ENCODE measurements around the gene SRSF7. TPM values are rescaled to one million over a fixed set of nuclear protein-coding genes. Genes with fewer than 3 reads are reported as not detected.

The SRSF7 gene
- total and polyA plus RNA-seq, 8 donors = 83.3 to 290 (median 228) TPM

DNA sequence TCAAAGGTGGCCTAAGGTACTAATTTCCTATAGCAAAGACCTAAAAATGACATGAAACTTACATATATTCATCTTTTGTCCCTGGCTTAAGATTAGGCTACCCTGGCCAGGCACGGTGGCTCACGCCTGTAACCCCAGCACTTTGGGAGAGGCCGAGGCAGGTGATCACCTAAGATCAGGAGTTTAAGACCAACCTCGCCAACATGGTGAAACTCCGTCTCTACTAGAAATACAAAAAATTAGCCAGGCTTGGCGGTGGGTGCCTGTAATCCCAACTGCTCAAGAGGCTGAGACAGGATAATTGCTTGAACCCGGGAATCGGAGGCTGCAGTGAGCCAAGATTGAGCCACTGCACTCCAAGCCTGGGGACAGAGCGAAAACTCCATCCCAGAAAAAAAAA, 5.9 kb downstream of the SRSF7 start:
- Histone ChIP-seq H3K36me3 (peaks cover 0 to 80% of the 10 kb centered on the region in 2 donors), H3K27ac (no peak overlapping the region), H3K27me3 (no peaks in the 10 kb centered on the region), H3K4me3 (no peak overlapping the region), H3K9me3 (no peaks in the 10 kb centered on the region), H3K4me1 (peaks cover 14 to 71% of the 10 kb centered on the region in 2 donors)
- ATAC-seq (no peak), DNase-seq (no peak)
- TF ChIP-seq, protein P1, sequence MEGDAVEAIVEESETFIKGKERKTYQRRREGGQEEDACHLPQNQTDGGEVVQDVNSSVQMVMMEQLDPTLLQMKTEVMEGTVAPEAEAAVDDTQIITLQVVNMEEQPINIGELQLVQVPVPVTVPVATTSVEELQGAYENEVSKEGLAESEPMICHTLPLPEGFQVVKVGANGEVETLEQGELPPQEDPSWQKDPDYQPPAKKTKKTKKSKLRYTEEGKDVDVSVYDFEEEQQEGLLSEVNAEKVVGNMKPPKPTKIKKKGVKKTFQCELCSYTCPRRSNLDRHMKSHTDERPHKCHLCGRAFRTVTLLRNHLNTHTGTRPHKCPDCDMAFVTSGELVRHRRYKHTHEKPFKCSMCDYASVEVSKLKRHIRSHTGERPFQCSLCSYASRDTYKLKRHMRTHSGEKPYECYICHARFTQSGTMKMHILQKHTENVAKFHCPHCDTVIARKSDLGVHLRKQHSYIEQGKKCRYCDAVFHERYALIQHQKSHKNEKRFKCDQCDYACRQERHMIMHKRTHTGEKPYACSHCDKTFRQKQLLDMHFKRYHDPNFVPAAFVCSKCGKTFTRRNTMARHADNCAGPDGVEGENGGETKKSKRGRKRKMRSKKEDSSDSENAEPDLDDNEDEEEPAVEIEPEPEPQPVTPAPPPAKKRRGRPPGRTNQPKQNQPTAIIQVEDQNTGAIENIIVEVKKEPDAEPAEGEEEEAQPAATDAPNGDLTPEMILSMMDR (IDR thresholded peaks at IDR 0.05) = no peak
- intact Hi-C loops (cut with DNase I) = no loop called here

DNA sequence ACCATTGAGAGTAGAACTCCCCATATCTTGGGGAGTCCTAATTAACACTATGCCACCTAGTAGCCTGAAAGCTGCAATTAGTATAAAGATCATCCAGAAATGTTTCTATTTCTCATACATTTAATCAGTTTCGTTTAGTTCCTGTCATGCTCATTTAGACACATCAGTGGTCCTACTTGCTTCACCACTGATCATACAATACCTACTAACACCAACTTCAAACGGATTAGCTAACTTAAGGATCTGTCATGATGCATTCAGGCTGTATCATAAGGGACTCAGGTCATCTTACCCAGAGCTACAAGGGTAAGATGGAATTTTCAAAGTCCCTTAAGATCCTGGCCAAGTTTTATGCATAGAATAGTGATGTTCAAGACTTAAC, 6.8 kb downstream of the SRSF7 start:
- no peaks in the 10 kb centered on the region for H3K27me3 ChIP-seq
- no peak overlapping the region for H3K27ac ChIP-seq
- H3K36me3 ChIP-seq = peaks cover 0 to 75% of the 10 kb centered on the region in 2 donors
- TF ChIP-seq, protein P1 (IDR thresholded peaks at IDR 0.05) = no peak
- no peaks in the 10 kb centered on the region for H3K9me3 ChIP-seq
- peaks cover 13 to 66% of the 10 kb centered on the region in 2 donors for H3K4me1 ChIP-seq
- intact Hi-C loops (cut with DNase I) = loop anchor here in 1 of 2 donors (5.0 kb wide), 1 partner anchor 432 kb away; no protein-coding TSS in a partner anchor
- ATAC-seq = no peak
- DNase-seq = no peak
- H3K4me3 ChIP-seq = no peak overlapping the region

DNA sequence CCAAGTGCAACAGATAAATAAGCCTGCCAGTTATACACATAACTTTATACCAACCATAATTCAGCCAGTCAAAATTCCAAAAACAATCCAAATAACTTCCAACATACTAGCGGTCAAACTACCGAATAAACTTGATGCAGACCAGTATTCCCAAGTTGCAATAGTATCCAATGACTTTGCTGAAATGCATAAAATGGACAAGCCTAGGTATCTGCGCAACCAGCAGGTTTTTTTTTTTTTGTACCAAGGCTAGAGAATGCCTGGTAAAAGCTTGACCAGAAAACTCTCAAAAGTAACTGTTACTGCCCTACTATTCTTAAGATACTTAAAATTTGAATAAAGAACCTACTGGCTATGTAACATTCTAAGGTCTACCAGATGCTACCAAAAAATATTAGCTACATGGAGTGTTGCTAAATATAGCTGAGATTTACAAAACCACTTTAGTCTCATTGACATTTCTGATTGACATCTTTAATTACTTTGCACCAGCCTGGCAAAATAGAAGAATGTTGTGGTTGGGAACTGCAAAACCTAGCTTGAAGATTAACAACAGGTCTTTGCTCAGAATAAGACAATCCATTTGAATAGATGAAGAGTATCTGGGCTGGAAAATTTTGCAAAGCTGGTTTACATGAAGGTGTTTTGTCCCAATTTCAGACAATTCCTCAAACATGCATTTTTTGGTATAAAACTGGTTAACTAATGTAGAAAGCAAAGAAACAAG, 7.3 kb downstream of the SRSF7 start:
- TF ChIP-seq, protein P1 (IDR thresholded peaks at IDR 0.05) = no peak
- no peaks in the 10 kb centered on the region for H3K9me3 ChIP-seq
- H3K27ac ChIP-seq = no peak overlapping the region
- peaks cover 0 to 70% of the 10 kb centered on the region in 2 donors for H3K36me3 ChIP-seq
- no peak overlapping the region for H3K4me3 ChIP-seq
- H3K4me1 ChIP-seq = peaks cover 7 to 61% of the 10 kb centered on the region in 2 donors
- H3K27me3 ChIP-seq = no peaks in the 10 kb centered on the region
- ATAC-seq (peak; percentile 40), DNase-seq (no peak)
- intact Hi-C loops (cut with DNase I) = loop anchor here in 1 of 2 donors (5.0 kb wide), 1 partner anchor 432 kb away; no protein-coding TSS in a partner anchor

DNA sequence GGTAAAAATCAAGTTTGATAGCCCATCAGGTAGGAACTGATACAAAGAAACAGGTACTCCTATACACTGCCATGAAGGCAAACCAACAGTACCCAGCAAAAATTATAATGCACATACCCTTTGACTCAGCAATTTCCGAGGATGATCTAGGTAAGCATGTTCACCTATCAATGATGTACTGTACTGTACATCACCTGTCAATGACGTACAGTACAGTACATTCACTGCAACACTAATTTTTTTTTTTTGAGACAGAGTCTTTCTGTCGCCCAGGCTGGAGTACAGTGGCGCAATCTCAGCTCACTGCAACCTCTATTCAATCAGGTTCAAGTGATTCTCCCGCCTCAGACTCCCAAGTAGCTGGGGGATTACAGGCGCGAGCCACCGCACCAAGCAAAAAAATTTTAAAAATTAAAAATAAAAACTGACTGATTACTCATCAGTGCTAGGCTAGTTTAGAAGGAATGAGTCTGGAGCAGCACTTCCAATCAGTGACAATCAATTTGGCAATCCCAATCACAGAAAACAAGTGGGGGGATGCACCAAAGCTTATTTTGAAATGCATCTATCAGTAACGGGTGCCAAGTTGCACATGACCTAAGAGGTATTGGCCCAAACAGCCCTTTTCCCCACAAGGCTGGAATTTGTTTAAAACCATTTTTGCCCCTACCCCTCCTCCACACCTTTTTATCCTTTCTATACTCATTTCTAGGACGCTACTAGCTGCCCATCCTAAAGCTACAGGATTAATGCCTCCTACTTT, 8.2 kb downstream of the SRSF7 start:
- ATAC-seq (no peak), DNase-seq (no peak)
- Histone ChIP-seq H3K4me3 (no peak overlapping the region), H3K4me1 (peaks cover 1 to 59% of the 10 kb centered on the region in 2 donors), H3K27me3 (no peaks in the 10 kb centered on the region), H3K9me3 (no peaks in the 10 kb centered on the region), H3K27ac (no peak overlapping the region), H3K36me3 (peaks cover 0 to 61% of the 10 kb centered on the region in 2 donors)
- intact Hi-C loops (cut with DNase I) = loop anchor here in 1 of 2 donors (5.0 kb wide), 1 partner anchor 431 kb away; no protein-coding TSS in a partner anchor
- TF ChIP-seq, protein P1 (IDR thresholded peaks at IDR 0.05) = no peak

Measured in left lung (tissue), 10 donors.